DMS153 treated with DMSO at 0.1 percent for 48 hours (cell line): ENCODE results near the gene BRD2.

Source experiments
- DNase-seq: peaks from one replicate; lab custom pipeline; 2025; ENCODE audit not compliant: unreplicated experiment; lab: John Stamatoyannopoulos, UW

Gene BRD2

DNA sequence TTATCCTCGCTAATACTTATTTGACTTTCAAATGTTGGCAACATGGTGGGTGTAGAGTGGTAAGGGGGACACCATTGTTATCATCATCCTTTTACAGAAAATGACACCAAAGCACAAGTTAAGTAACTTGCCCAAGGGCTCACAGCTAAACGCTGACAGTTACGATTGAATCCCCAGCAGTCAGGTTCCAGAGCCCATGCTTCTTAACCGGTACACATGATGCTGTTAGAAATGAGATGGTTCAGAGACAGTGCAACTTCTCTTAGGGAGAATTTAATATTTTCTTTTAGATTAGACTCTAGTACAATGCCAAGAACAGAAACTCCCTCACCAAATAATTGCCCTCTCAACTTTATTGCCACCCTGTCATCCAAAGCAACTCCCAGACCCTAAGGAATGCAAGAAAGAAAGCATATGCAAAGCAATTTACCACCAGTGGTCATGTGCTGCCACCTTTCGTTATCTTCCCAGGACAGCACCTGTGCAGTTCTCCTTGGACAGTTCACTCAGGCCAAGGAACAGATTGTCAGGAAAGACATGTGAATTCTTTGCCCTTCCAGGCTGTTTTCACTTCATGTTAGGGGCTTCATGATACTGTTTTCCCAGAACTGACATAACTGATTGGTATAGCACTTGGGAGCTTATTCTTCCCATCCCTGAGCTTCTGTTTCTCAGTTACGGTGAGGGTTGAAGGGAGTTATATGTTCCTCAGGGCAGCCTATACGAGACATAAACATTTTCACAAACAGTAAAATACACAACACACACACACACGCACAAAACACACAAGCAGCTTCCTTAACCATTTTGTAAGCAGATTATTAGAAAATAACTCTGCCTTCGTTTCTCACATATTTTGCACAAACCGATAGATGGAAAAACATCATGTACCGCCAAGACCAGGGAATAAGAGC lies 20.6 kb upstream of the BRD2 start:
- DNase-seq: peak; percentile 29

- DNase-seq: no peak
These were observed 19.3 kb upstream of the BRD2 start for GRCh38 chr6:32949113-32949512.

GRCh38 chr6:32950010-32950409 lies 18.4 kb upstream of the BRD2 start:
- DNase-seq: no peak

DNA sequence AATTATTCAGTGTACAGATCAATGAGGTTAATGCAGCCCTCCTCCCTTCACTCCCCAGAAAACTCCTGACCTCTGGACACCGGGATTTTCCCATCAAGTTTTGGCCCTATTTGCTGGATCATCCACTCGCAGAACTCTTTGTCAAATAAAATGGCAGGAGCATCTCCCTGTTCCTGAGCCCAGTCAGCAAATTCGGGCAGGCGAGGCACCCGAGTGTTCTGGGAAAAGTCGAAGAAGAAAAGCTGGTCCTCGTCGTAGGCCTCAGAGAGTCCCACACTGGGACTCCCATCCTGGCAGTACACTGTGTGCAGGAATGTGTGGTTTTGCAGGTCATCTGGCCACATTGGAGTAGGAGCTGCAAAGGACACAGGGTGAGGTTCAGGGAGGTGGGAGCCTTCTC lies 17.9 kb upstream of the BRD2 start:
- no peak for DNase-seq

GRCh38 chr6:32952817-32953739 lies 15.3 kb upstream of the BRD2 start, which contains the start of gene HLA-DMA:
Gene HLA-DMA (minus strand): TSS chr6:32953097. CDS start chr6:32953036, 61 bp downstream.
- DNase-seq: peak; percentile 30

DNA sequence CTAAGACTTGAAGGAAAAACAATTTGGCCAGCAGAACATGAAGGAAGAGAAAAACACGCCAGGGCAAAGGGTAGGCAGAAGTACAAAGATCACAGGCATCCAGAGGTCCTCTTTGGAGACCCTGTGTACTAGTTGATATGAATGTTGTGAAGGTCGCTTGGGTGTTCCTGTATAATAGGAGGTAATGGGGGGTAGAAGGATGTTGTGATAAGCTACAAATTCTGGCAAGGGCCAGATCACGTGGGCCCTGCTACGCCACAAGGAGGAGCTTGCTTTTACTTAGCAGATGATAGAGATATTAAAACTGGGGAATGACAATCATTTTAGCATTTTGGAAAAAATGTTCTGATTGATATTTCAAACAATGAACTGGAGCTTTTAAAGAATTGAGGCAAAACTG lies 14.6 kb upstream of the BRD2 start:
- DNase-seq: no peak

GRCh38 chr6:32954267-32954666 lies 14.1 kb upstream of the BRD2 start:
- DNase-seq: no peak

GRCh38 chr6:32954986-32955802 lies 13.2 kb upstream of the BRD2 start:
- no peak for DNase-seq

- DNase-seq: no peak
These were observed 12.2 kb upstream of the BRD2 start for GRCh38 chr6:32956176-32956575.

DNA sequence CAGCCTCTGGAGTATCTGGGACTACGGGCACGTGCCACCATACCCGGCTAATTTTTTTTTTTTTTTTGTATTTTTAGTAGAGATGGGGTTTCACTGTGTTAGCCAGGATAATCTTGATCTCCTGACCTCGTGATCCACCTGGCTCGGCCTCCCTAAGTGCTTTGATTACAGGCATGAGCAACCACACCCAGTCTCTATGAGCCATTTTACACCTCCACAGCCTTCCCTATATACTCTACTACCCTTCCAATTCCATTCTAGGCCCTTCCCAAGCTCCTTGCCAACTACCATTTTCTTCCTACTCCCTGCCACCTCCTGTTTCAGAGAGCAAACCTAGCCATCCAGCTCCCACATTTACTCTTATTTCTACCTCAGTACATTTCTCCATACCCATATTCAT lies 7.8 kb upstream of the BRD2 start:
- no peak for DNase-seq

GRCh38 chr6:32962213-32962826 lies 6.1 kb upstream of the BRD2 start:
- DNase-seq: no peak

GRCh38 chr6:32963866-32964265 lies 4.5 kb upstream of the BRD2 start:
- DNase-seq: no peak

GRCh38 chr6:32964776-32965175 lies 3.6 kb upstream of the BRD2 start:
- DNase-seq: no peak

DNA sequence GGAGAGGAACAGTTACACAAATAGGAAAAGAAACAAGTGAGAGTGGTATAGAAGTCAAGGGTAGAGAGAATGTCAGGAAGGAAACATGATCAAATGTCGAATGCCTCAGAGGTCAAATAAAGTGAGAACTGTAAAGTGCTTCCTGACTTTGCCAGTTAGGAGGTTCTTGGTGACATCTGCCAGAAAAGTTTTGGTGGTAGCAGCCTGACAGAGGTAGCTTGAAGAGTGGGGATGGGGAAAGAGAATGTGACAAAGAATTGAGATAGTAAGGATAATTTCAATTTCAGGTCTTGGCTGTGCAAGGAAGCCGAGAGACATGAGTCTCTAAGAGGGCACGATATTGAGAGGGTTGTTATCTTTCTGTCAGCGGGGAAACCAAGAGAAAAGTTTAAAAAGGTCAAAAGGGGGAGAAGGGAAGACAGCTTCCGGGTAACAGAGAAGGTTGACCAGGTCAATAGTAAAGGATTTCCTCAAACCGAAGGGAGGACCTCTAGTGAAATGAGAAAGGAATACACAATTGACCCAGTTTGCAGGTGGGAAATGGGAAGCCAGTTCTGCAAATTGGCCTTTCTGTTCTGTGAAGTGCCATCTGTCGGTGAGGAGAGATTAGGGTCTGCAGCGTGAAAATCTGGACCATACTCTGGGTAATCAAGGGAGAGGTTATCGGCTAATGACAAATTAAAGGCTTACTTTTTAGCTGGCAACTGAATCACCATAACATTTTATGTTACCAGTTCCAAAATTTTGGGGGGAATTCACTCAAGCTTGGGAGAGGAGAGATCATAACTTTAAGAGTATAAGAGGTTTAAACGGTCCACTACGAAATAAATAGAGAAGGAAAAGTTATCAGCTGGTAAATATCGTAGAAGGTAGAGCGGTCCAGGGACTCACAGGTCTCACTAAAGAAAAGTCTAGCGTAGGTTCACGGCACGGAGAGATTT lies 973 bp upstream of the BRD2 start:
- peak; percentile 55 for DNase-seq

GRCh38 chr6:32968867-32969684 lies 682 bp downstream of the BRD2 start:
- DNase-seq: peak; percentile 62

DNA sequence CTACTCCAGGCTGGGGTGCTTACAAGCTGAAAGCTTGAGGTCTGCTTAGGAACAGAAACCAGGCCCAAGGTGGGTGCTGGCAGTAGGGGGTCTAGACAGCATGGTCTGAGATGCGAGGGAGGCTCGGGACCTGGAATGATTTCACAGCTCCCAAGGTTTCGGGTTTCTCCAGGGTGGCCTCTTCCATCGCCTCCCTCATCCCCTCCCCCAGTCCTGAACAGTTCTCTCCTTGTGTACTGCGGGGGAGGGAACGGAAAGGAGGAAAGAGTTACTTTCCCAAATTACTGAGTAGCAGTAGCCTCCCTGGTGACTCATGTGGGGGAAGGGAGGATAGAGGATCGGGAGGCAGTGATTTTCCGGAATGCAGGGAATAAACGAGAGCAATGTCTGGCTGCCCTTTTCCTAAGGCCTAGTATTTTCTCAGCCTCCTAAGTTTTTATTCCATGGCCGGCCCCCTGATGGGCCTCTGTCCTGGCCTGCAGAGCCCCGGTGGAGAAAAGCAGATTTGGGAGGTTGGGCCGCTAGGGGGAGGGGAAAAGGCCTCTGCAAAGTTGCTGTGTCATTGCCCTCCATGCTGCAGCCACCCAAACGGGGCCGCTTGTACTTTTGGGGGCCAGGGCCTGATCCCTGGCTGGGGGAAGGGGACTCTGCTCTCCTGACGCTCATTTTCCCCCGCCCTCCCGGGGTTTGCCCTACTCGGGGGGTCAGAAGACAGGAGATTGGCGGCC lies 1.5 kb downstream of the BRD2 start:
- DNase-seq: peak; percentile 73

GRCh38 chr6:32970413-32971241 lies 2.2 kb downstream of the BRD2 start:
- peak; percentile 68 for DNase-seq
